Glomerular visceral epithelial cell (primary cell): ENCODE results near the gene FAHD1.
"Not testable (repeated sequence)": the region's sequence is repeated elsewhere in the genome, so short reads cannot be mapped to it uniquely, and the experiment has no call there.

Experiments
- DNase-seq: peaks from one replicate; pipeline ENCODE4 v3.0.0-alpha.2; 2016; ENCODE audit errors: extremely low spot score

The FAHD1 gene

DNA sequence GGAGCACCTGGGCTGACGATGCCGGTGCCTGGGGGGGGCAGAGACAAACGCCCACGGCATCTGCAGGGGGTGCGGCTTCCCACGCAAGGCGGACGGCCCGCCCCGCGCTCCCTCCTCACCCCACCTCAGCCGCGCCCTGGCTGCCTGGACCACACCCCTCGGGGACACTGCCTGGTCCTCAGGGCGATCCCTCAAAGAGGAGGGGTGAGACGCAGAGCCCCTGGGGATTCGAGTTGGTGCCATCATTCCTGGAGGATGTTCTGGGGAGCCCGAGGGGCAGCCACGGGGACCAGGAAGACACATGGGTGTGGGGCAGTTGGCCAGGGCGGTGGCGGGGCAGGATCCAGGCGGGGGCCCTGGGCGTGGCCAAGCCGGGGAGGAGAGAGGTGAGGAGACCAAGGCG lies 37.4 kb upstream of the FAHD1 start:
- no peak for DNase-seq

DNA sequence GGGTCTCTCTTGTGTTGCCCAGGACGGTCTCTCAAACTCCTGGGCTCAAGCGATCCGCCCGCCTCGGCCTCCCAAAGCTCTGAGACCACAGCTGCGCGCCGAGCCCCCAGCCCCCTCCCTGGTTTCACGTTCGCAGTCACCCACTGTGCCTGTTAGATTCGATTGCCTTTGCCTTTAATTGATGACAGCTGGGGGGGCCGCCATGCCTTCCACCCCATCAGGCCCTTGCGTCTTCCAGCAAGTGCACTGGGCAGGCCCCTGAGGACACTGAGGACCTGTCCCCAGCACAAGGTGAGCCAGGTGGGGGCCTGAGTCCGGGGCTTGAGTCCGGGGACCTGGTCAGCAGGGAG lies 36.8 kb upstream of the FAHD1 start:
- no peak for DNase-seq

DNA sequence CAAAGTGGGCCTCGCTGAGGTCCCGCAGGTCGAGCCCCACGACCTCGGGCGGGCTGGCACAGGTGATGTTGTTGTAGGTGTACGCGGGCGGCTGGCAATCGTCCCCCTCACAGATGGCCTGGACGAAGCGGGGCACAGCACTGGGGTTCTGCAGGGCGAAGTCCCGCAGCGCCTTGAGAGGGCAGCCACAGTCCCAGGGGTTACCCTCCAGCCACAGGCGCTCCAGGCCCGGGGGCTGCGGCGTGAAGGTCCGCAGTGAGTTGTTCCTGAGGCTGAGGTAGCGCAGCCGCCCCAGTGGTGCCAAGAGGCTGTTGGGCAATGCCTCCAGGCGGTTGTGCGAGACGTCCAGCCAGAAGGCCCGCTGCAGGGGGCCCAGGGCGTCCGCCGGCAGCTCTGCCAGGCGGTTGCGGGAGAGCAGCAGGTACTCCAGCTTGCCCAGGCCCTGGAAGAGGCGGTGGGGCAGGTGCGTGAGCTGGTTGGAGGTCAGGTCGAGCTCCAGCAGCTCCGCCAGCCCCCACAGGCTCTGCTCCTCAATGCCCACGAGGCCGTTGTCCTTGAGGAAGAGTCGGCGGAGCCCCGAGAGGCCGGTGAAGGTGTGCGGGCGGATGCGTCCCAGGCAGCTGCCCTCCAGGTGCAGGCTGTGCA lies 36.3 kb upstream of the FAHD1 start:
- no peak for DNase-seq

DNA sequence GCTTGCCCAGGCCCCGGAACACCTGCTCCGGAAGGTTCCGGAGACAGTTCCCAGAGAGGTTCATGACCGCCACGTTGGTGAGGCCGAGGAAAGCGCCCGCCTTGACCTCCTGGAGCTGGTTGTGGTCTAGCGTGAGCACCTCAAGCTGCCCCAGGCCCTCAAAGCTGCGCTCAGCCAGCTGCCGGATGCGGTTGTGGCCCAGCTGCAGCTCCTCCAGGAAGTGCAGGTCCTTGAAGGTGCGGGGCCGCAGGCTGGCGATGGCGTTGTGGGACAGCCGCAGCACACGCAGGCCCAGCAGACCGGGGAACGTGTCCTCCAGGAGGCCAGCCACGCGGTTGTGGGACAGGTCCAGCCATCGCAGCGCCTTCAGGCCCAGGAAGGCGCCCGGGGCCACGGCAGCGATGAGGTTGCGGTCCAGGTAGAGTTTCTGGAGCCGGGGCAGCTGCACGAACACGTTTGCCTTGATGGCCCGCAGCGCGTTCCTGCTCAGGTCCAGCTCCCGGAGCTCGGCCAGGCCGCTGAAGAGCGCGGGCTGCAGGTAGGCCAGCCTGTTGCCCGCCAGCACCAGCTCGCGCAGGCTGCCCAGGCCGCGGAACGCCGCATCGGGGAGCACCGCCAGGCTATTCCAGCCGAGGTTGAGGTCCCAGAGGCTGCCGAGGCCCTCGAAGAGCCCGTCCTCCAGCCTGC lies 35.6 kb upstream of the FAHD1 start:
- DNase-seq, result no peak

DNA sequence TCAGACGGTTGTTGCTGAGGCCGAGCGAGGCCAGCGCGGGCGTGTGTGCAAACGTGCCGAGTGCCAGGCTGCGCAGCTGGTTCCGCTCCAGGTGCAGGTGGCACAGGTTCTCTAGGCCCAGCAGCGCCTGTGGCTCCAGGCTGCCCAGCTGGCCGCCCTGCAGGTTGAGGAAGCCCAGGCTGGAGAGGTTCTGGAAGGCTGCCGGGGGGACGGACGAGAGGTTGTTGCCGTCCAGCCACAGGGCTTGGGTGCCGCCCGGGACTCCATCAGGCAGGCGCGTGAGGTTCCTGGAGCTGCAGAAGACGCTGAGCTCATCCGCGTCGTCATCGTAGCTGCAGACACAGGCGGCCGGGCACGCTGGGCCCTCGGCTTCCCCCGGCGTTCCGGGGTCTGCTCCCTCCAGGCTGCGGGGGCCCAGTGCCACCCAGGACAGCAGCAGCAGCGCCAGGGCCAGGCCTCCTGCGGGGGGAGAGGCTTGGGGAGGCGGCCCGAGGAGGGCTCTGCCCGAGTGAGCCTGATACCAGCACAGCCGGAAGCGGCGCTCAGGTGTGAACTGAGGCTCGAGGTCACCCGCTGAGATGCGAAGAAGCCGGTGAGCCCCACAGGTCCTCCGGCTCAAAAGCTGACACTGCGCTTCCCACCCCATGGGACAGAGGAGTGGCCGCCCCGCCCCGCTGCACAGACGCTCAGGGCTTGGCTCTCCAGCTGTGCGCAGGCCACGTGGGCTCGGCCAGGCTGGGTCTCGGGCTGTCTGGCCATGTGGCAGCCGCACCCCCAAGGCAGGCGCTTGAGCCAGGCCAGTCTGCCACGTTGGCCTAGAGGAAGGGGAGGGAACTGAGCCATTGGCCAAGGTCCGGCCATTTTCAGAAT lies 34.8 kb upstream of the FAHD1 start:
- no peak for DNase-seq

DNA sequence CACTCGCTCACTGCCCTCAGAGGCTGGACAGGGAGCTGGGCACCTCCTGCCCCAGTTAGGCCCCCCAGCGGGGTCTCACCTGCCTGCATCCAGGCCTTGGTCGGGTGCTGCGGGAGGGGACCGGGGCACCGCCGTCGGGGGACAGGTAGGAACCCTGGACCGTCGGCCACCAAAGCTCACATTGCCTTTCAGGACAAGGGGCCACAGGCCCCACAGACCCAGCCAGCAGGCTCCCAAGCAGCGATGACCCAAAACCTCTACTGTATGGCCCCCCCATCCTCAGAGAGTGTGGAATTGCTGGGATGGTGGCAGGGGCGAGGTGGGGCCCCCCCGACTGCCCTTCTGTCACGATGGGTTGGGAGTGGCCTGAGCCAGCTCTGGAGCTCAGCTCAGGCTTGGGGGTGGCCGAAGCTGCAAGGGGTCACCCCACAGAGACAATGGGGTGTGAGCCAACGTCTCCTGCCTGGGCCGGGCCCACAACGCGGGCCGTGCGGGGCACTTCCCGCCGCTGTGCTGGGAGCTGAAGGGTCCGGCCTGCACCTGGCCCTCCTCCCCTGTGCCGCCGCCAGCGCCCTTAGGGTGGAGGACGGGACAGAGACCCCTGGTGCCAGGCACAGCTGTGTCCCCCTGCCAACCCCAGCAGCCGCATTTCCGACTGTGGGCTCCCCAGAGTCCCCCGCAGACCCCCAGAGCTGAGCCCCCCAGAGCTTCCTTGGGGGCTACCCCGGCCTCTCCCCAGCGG lies 34.0 kb upstream of the FAHD1 start:
- DNase-seq, result no peak

DNA sequence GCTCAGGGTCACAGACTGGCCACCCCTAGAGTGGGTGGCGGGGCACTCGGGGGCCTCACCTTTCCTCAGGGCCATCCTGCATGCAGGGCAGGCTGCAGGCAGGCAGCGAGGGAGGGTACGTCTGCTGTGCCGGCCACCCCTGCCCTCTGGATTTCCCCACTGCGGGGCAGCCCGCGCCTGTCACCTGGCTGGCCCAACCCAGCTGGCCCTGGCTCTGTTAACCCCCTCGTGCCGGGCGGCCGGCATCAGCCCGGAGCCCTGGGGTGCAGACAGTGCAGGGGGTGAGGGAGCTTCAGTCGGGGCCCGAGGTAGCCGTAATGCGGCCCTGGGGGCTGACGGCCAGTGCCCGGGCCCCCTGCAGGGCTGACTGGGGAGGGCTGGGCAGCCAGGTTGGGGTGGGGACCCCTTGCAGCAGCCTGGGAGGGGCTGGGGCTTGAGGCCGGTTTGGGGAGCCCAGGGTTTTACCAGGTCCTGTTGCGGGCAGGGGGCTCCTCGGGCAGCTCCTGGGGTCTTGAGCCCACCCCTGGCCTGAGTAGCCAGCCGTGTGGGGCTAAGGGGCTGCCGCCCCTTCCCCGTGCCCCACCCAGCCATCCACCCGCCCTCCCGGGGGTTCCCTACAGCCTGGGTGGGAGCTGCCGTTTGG lies 33.3 kb upstream of the FAHD1 start, which contains the start of gene IGFALS:
IGFALS (minus strand) TSS at position 128 of the 643 bp plus-strand sequence; CDS start at position 75, 53 bp downstream.
- DNase-seq, result no peak

DNA sequence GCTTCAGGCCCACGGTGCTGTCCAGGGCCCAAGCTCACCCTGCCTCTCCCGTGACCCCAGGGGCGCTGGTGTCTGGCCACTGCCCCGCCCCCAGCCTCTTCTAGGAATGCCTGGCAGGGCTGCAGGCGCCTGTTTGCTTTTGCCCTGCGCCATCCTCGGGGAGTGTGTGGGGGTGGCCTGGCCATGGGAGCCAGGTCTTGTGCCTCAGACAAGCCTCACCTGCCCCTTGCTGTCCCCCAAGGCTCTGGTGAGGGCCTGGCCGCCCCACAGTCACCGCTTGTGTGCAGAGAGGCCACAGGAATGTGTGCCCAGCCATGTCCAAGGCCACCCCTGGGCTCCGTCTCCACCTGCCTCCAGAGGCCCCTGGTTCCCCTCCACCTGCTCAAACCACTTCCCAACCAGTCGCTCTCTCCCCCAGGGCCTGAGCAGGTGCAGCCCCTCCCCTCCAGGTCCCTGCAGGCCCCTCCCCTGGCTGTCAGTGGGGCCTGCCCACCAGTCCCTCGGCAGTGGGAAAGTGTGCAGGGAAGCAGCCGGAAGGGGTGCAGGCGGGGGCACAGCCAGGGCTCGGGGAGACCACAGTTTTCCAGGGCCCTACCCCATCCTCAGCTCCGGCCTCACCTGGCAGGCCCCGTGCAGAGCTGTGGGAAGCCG lies 32.7 kb upstream of the FAHD1 start:
- no peak for DNase-seq

DNA sequence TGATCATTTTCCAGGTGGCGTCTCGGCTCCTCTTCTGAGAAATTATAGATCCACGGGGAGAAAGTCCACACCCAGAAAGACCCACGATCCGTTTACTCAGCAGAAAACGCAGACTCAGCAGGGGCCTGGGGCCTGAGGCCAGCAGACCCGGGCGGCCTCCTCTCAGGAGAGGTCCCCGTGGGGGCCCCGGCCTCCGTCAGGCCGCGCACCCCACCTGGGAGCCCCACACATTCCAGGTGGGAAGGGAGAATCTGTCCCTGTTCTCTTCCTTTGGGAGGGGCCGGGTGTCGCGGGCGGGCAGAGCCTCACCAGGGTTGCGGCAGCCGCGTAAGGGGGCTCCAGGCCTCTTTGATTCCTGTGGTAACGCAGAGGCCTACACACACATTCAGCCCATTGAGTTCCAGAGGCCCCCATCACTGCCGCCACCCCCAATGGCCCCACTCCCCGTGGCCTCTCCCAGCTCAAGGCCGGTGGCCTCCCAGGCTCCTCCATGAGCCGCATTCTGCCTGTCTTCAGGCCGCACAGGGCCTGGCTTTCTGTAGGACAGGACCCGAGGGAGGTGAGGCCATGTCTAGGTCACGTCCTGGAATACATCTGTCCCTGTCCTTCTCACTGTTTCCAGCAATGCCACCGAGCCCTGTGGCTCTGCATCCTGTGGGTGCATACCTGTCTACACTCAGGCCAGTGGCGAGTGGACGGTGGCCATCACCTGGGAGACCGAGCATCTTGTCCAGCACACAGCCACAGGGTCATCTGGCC lies 31.9 kb upstream of the FAHD1 start:
- DNase-seq, result no peak

DNA sequence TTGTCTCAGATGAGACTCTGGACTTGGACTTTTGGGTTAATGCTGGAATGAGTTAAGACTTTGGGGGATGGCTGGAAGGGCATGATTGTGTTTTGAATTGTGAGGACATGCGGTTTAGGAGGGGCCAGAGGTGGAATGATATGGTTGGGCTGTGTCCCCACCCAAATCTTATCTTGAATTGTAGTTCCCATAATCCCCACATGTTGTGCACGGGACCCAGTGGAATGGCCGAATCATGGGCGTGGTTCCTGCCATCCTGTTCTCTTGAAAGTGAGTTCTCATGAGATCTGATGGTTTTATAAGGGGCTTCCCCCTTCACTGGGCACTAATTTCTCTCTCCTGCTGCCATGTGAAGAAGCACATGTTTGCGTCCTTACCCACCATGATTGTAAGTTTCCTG lies 27.7 kb upstream of the FAHD1 start:
- DNase-seq, result not testable (repeated sequence)

DNA sequence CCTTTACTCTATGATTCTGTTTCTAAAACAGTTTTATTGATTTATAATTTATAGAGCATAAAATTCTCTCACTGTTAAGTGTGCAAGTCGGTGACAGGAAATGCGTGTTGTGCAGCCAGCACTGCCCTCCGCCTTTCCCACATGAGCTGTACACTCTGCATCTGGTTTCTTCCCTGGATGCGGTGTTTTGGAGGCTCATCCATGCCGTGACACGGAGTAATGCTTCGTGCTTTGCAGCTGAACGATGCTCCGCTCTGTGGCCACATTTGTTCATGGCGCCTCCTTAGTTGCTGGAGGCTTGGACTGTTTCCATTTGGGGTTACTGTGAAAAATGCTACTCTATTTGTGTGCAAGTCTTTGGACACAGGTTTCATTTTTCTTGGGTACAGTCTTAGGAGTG lies 26.3 kb upstream of the FAHD1 start:
- no peak for DNase-seq

DNA sequence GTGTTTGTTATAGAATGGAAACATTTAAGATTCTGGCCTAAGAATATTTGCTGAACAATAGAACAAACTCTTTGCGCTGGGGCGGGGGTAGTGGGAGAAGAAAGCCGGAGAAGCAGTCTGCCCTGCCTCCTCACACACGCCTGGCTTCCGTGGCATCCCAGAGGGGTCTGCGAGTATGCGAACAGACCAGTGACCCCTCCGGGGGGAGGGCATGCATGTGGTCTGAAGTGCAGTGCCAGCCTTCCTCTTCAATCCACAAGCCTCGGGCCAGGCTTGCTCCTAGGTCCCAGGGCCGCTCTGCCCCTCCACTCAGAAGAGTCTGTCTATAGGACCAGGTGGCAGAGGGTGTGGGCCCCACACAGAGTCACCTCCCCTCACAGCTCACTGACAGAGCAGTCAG lies 19.4 kb upstream of the FAHD1 start:
- DNase-seq, result no peak

DNA sequence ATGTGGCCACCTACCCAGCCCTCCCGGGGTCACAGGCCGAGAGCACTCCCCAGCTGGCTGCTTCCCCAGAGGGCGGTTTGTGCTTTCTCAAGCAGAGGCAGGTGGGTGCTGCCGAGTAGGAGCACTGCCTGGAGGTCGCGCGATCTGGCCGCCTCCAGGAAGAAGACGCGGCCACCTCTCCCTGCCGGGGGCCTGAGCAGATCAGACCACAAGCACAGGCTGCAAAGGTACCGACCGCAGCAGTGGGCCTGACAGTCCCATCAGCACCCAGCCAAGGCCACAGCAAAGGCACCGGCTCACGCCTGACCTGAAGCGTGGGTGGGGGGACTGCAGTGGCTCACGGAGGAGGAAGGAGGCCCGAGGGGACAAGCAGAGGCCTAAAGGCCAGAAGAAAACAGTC lies 18.3 kb upstream of the FAHD1 start:
- DNase-seq, result no peak

DNA sequence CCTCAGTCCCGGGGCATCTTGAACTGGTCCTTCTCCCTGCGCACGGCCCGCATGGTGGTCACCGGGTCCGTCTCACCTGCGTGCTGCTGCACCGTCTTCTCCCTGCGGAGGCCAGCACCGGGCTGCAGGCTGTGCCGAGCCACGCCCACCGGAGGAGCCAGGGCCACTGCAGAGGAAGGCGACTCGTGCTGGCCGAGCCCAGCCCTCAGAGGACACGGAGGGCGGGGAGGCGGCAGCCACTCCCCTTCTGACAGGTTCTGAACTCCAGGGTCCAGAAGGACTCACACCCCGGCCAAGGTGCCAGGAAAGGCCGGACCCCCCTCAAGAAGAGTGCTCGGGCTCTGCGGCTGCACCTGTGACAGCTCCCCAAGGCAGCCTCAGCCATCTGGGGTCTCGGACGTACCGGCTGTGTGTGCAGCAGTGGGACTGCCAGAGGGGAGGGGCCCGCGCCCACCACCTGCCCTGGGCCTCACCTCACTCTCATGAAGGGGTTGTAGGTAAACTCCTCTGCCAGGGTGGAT lies 17.7 kb upstream of the FAHD1 start:
- DNase-seq, result no peak

DNA sequence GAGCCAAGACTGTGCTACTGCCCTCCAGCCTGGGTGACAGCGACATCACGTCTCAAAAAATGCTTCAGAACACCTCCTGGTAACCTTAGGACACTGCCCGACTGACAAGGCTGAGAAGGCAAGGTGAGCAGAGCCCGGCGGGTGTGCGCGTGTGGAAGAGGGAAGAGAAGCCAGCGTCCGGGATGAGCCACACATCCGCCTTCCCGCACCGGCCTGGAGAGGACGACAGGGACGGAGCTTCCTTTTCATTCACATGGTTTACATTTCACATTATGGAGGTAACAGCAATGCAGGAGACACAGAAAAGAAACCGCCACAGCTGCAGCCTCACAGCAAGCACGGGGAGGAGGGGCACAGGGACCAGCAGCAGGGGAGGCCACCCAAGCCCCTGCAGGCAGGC lies 16.9 kb upstream of the FAHD1 start:
- DNase-seq, result no peak

DNA sequence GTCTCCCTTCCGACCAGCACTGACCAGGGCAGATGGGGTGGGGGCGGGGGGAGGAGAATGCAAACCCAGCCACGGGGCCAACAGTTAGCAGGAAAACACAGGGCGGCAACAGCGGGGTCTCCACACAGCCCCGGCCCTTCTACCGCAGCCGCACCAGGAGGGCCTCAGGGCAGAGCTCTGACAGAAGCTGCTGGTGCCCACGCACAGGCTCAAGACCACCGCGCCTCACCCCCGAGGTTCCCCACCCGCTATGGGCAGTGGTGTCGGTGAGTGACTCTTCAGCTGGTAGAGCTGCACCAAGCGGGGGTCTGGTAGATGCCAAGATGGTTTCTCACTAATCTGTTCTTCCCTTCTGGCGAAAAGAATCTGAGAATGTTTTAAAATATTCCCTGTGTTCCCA lies 16.5 kb upstream of the FAHD1 start:
- no peak for DNase-seq

DNA sequence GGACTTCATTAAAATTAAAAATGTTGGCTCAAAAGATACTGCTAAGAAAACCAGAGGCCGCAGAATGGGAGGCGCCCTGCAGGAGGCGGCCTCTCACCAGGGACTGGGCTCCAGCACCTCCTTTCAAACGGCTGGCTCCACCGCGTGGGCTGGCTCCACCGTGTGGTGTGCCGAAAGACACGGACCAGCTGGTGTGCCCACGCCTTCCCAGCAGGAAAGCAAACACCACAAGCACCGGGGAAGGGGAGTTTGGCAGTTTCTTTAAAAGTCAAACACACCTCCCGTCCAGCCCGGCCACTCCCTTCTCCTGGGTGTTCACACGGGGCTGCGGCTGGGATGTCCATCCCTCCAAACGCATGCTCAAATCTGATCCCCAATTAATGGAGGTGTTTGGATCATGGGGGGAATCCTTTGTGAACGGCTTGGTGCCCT lies 14.3 kb upstream of the FAHD1 start:
- no peak for DNase-seq

DNA sequence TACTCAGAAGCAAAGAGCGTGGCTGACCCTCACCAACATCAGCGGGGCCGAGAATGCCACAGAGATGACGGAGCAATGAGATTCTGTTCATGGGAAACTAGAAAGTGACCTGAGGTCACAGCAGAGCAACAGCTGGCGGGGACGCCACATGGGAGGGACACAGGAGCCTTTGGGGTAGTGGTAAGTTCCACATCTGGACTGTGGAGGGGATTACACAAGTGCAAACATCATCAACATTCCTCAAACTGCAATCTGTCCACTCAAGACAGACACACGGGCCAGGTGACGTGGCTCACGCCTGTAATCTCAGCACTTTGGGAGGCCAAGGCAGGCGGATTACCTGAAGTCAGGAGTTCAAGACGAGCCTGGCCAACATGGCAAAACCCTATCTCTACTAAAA lies 11.5 kb upstream of the FAHD1 start:
- no peak for DNase-seq

DNA sequence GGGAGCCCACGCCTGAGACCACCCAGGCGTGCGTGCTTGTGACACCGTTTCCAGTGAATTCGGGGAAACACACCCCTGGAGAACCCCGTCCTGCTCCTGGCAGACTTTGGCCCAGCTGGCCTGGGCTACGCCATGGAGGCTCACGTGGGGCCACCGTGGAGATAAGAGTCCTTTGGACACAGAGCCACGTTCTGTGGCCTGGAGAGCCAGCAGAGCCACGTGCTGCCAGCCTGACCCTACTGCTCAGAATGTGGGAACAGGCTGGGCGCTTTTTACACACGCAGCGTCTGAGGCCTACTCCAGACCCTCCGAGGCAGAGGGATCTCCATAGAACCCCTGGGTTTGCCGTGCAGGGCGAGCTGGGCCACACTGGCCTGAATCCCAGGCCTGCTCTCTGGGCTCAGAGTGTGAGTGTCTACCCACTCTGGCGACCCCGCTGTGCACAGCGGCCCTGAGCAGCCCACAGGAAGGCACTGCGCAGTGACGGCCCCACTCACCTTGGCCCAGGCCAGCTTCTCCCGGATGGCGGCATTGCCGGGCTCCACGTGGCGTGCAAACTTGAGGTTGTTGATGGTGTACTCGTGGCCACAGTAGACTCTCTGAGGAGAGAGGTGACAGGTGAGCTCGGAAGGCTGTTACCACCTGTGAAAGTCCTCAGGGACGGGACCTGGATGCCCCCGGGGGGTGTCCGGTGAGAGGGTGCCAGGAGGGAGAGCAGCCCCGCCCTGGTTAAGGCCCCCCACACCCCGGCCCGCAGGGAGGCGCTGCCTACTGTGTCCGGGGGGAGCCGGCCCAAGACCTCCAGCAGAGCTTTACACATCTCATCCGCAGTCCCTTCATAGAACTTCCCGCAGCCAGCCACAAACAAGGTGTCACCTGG lies 10.4 kb upstream of the FAHD1 start:
- no peak for DNase-seq
